GM19455 (cell line): ENCODE results near the gene FCSK.

Experiments
- ATAC-seq: cut with Tn5 transposase; IDR thresholded peaks from one replicate; pipeline ENCODE4 v1.9.1; 2021; ENCODE audit not compliant: unreplicated experiment

Gene FCSK

DNA sequence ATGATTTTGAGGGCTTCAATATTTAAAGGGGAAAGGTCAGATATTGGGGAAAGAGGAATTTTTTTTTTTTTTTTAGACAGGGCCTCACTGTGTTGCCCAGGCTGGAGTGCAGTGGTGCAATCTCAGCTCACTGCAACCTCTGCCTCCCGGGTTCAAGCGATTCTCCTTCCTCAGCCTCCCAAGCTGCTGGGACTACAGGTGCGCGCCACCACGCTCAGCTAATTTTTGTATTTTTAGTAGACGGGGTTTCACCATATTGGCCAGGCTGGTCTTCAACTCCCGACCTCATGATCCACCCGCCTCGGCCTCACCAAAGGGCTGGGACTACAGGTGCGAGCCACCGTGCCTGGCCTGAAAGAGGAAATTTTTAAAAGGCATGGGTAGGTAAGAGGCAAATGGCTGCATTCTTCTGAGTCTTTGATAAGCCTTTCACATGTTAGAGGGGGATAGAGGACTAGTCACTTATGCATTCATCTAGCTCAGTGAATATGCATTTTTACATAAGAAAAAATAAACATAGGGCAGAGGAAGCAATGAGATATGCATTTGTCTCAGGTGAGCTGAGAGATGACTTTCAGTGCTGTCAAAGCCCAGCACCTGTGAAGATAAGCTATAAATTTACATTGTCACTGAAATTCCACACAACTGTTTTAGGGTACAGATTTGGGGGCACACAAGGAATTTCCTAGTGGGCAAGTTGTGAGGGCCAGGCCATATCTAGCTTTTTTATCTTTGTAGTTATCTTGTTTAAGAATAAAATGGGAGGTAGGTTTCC is 1.1 kb upstream of the FCSK start:
- ATAC-seq = no peak

DNA sequence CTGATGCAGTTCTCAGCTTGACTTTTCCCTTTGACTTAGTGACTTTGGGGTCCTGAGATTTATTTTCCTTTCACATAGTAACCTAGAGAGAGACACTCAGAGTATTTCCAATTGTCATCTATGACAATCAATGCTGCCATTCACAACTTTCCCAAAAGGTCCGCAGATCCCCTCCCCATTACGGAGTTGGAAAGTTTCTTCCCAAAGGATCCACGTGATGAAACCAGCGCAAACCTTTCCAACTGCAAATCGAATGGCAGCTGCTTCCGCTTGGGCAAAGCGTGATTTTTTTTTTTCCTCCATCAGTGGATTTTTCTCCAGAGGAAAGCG is 538 bp upstream of the FCSK start:
- ATAC-seq = no peak

DNA sequence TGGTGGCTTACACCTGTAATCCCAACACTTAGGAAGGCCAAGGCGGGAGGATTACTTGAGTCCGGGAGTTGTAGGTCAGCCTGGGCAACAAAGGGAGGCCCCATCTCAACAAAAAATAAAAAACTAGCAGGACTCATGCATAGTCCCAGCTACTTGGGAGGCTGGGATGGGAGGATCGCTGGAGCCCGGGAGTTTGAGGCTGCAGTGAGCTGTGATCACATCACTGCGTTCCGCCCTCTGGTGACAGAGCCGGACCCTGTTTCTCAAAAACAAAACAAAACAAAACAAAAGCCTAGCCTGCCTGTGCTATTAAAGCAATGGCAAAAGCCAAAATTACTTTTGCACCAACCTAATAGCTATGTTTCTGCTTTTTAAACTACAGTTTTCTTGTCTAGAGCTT is 1.5 kb downstream of the FCSK start:
- no peak for ATAC-seq

DNA sequence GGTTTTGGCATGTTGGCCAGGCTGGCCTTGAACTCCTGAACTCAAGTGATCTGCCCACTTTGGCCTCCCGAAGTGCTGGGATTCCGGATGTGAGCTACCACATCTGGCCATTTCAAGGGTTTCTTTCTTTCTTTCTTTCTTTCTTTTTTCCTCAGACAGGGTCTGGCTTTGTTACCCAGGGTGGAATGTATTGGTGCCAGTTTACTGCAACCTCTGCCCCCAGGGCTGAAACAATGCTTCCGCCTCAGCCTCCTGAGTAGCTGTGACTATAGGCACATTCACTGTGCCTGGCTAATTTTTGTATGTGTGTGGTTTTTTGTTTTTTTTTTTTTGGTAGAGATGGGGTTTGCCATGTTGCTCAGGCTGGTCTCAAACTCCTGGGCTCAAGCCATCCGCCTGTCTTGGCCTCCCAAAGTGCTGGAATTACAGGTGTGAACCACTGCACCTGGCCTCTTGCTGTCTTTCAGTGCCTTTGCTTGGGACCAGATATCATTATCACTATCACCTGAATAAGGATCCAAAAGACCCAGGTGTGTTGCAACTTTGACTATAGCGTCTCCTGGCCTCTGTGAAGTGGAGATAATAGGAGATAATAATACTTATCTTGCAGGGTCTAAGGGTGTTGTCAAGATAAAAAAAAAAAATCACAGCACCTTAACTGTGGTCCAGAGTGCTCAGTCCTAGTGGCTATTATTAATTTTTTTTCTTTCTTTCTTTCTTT is 3.2 kb downstream of the FCSK start:
- no peak for ATAC-seq

DNA sequence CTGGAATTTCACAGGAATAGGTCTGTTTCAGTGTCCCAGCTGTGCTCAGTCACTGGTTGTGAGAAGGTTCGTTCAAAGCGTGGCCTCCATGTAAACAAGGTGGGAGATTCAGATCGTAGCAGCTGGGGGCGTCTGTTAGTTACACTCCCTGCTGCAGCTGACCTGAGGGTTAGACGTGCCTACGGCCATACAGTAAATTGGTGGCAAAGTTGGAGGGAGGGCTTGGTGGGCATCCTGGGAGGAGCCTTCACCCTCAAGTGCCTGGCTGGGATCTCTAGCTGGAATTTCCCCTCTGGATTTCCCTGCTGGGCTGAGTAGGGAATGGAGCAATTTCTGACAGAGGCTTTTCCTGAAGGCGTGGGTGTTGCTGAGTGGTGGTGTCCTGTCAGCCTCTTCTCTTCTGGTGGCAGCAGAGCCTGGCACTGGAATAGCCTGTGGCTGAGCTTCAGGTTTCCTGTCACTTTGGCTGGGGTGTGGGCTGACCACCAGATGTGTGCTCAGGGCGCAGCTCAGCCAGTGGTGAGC is 6.4 kb downstream of the FCSK start:
- no peak for ATAC-seq

DNA sequence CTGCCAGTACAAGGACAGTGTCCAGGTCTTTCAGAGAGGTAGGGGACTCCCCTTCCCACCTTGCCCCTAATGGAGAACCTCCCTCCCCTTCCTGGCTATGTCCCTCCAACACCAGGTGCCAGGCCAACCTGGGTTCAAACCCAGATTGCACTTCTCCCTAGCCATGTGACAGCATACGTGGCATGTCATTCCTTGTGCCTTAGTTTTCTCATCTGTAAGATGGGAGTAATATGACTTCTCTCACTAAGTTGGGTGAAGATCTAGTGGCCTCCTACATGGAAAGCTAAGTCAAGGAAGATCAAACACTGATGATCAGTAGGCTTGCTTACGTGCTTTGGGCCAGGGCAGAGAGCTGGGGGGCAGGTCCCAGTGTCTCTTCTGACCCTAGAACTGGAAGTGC is 8.8 kb downstream of the FCSK start:
- ATAC-seq = no peak

DNA sequence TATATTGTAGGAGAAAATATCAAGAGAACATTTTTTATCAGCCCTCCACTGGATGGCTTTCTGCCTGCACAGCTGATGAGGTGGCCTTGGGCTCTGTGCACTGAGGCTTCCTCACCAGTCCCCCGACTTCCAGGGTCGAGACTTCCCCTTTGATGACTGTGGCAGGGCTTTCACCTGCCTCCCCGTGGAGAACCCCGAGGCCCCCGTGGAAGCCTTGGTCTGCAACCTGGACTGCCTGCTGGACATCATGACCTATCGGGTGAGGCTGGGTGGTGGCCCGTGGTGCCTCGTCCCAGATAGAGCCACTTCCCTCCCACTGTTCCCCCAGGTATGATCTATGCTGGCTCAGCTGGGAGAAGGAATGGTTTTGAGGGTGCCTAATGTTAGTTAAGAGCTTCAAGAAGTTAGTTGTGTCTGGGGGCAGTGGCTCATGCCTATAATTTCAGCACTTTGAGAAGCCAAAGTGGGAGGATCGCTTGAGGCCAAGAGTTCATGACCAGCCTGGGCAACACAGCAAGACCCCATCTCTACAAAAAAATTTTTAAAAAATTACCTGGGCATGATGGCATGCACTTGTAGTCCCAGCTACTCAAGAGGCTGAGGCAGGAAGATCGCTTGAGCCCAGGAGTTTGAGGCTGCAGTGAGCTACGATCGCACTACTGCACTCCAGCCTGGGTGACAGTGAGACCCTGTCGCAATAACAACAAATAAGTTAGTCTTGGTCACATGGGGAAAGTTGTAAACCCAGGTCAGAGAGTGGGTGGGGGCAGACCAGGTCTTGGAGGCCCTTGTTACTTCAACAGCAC is 11.8 kb downstream of the FCSK start:
- no peak for ATAC-seq

DNA sequence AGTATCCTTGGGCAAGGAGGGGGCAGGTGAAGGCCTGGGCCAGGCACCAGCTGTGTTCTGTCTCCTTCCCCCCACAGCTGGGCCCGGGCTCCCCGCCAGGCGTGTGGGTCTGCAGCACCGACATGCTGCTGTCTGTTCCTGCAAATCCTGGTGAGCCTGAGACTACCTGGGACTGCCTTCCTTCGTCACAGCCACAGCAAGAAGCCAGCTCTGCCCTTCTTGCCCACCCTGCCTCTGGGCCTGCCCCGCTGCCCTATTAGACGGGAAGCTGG is 12.3 kb downstream of the FCSK start:
- ATAC-seq = no peak

DNA sequence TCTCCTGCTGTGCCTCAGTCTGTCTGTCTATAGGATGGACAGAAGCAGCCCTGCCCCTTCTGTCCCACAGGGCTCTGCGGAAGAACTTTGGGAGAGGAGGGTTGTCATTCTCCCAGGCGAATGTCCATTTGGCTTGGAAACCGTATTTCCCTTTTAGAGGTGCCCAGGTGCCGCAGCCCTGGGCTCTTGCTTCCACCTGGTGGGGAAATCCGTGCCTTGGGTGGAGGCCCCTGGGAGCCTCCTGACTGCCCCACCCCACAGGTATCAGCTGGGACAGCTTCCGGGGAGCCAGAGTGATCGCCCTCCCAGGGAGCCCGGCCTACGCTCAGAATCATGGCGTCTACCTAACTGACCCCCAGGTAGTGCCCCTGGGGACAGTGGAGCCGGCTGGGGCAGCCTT is 12.7 kb downstream of the FCSK start:
- ATAC-seq = no peak

DNA sequence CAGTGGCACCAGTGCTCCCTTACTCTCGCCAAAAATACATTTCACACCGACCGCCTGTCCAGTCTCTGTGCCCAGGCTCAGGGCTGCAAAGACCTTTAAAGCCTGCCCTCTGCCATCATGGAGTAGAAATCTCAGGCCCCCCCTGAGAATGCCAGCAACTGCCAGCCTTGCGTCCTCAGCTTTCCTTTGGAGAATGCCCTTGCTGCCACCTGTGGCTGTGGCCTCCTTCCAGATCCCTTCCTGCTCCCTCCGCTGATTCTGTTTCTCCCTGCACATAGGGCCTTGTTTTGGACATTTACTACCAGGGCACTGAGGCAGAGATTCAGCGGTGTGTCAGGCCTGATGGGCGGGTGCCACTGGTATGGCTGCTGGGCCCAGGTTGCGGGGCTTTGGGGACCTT is 13.2 kb downstream of the FCSK start:
- ATAC-seq = no peak

DNA sequence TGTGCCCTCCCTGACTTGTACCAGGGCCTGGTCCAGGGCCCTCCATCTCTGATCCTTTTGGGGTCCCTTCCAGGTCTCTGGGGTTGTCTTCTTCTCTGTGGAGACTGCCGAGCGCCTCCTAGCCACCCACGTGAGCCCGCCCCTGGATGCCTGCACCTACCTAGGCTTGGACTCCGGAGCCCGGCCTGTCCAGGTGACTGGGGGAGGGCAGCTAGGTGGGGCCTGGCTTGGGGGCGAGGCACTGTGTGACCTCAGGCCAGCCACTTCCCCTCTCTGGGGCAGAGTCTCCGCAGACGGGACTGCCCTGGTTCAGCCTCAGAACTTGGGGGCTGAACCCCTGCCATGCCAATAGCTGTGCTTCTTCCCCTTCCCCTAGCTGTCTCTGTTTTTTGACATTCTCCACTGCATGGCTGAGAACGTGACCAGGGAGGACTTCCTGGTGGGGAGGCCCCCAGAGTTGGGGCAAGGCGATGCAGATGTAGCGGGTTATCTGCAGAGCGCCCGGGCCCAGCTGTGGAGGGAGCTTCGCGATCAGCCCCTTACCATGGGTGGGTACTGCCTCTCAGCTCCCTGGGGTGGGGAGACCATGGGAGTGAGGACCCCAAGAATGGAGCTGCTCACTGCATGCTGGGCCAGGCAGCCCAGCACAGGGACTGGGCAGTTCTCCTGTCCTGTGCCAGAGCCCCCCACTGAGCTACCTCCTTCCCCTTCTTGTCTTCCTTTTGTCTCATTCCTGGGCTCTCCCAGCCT is 14.6 kb downstream of the FCSK start:
- no peak for ATAC-seq

DNA sequence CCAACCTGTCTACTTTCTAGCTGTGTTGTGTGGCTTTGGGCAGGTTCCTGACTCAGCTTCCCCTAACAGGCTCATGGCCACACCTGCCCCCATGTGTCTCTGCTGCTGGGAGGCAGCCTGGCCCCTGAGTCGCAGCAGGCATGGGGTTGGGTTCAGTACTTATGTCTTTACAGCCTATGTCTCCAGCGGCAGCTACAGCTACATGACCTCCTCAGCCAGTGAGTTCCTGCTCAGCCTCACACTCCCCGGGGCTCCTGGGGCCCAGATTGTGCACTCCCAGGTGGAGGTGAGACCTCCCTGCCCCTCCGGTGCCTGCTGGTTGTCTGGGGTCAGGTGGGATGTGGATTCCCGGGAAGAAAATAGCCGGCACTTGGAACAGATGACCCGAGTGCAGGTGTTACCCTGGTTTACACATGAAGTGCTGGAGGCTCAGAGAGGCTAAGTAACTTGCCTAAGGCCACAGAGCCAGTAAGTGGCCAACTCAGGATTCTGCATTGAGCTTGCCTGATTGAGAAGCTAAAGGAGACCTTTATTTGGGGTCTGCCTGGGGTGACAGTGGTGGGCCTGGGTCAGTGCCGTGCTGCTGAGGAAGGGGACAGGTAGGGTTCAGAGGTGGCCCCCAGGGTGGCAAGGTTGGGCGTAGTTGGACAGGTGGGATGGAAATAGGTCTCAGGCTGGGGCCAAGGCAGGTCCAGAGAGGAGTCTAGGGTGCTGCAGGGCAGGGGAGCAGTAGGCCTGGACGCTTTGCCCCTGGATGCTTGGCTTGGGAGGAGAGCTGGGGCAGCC is 15.9 kb downstream of the FCSK start:
- ATAC-seq = no peak

DNA sequence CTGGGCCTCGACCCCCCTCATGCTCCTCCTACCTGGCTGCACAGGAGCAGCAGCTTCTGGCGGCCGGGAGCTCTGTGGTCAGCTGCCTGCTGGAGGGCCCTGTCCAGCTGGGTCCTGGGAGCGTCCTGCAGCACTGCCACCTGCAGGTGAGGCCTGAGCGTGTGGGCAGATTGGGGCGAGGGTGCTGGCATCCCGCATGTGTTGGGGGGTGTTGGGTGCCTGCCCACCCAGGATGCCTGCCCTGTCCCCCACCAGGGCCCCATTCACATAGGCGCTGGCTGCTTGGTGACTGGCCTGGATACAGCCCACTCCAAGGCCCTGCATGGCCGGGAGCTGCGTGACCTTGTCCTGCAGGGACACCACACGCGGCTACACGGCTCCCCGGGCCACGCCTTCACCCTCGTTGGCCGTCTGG is 16.5 kb downstream of the FCSK start:
- ATAC-seq = no peak

DNA sequence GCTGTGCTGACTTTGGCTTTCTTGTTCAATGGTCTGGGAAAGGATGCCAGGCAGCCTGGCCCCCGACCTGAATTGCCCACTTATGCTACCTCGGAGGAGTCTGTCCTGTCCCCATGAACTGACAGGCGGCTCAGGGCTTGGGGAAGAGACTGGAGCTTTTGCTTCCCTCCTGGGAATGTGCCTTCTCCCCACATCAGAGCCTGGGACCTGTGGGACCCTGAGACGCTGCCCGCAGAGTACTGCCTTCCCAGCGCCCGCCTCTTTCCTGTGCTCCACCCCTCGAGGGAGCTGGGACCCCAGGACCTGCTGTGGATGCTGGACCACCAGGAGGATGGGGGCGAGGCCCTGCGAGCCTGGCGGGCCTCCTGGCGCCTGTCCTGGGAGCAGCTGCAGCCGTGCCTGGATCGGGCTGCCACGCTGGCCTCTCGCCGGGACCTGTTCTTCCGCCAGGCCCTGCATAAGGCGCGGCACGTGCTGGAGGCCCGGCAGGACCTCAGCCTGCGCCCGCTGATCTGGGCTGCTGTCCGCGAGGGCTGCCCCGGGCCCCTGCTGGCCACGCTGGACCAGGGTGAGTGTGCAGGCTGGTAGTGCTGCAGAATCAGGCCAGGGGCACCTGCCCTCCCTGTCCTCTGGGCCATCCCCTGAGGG is 18.5 kb downstream of the FCSK start:
- no peak for ATAC-seq

DNA sequence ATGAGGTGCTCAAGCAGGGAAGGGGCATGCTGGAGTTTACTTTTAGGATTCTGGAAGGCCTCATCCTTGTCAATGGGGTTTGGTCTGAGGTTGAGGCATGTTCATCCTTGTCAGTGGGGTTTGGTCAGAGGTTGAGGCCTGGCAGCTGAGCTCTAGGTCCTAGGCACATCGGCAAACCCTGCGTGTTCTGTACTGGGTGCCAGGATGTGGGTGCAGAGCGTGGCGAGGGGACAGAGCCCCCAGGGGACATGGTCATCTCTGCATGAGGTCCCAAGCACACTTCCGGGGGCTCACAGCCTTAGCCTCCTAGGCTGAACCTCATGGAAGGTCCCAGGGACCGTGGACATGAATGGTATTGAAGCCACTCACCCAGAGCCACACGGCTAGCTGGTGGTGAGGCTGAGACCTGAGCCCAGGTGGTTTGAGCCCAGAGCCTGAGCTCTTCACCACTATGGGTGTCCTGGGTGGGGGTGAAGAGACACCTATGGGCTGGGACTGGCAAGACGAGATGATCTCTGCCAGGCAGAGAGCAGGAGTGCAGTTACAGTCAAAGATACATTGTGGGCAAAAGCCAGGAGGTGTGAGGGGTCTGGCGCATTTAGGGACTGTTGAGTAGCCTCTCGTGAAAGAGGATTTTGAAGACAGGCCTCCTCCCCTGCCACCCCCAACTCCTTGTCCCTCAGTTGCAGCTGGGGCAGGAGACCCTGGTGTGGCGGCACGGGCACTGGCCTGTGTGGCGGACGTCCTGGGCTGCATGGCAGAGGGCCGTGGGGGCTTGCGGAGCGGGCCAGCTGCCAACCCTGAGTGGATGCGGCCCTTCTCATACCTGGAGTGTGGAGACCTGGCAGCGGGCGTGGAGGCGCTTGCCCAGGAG is 19.3 kb downstream of the FCSK start:
- ATAC-seq = no peak

DNA sequence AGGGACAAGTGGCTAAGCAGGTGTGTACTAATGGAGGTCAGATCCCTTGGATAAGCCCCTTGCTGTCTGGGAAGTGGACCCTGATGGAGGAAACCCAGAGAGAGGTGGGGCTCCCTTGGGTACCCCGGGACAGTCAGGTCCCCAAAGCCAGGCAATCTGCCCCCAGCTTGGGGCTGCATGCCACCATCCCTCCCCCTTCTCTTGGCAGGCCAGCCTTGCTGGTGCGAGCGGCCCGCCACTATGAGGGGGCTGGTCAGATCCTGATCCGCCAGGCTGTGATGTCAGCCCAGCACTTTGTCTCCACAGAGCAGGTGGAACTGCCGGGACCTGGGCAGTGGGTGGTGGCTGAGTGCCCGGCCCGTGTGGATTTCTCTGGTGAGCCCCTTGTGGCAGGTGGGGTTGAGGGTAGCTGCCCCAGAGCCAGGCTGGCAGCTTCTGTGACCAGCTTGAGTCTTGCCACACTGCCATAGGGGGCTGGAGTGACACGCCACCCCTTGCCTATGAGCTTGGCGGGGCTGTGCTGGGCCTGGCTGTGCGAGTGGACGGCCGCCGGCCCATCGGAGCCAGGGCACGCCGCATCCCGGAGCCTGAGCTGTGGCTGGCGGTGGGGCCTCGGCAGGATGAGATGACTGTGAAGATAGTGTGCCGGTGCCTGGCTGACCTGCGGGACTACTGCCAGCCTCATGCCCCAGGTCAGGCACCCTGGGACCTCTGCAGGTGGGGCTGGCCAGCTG is 20.1 kb downstream of the FCSK start:
- no peak for ATAC-seq

DNA sequence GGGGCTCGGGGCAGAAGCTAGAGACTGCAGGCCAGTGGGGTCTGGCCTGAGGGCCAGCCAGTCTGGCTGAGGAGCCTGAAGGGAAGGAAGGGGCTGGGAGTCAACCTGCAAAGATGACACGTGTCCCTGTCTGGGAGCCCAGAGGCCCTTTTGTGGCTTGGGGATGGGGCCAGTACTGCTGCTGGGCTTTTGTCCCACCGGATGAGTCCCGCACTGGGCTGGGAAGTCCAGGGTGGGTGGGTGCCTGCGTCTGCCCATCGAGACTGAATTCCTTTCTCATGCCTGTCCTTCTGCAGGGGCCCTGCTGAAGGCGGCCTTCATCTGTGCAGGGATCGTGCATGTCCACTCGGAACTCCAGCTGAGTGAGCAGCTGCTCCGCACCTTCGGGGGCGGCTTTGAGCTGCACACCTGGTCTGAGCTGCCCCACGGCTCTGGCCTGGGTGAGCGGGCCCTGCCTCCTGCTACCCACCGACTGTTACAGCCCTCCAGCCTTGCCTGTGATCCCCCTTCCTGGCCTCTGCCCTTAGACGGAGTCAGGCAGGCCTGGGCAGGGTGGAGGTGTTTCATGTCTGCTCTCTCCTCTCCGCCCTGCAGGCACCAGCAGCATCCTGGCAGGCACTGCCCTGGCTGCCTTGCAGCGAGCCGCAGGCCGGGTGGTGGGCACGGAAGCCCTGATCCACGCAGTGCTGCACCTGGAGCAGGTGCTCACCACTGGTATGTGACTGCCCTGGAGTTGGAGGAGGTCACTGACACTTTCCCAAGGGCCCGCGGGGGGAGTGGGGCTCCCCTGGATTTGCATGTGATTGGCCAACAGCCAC is 20.9 kb downstream of the FCSK start:
- ATAC-seq = no peak
